Measurements from ENCODE around the gene GNB1.
"Not testable (repeated sequence)": the region's sequence is repeated elsewhere in the genome, so short reads cannot be mapped to it uniquely, and the experiment has no call there.

Gene GNB1

DNA sequence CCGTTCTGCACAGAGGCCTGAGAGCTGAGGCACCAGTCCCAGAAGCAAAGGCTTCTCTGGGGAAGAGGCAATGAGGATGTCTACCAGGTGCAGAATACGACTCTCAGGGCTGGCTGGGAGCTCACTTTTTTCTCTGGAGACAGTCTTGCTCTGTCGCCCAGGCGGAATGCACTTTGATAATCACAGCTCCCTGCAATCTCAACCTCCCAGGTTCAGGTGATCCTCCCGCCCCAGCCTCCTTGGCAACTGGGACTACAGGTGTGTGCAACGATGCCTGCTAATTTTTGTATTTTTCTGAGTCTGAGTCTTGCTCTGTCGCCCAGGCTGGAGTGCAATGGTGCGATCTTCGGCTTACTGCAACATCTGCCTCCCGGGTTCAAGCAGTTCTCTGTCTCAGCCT lies 130.2 kb downstream of the GNB1 start:
- no peak for DNase-seq (ENCODE audit: low spot score)

GRCh38 chr1:1760345-1760650 lies 130.6 kb downstream of the GNB1 start:
- no peak for DNase-seq (ENCODE audit: low spot score)

DNA sequence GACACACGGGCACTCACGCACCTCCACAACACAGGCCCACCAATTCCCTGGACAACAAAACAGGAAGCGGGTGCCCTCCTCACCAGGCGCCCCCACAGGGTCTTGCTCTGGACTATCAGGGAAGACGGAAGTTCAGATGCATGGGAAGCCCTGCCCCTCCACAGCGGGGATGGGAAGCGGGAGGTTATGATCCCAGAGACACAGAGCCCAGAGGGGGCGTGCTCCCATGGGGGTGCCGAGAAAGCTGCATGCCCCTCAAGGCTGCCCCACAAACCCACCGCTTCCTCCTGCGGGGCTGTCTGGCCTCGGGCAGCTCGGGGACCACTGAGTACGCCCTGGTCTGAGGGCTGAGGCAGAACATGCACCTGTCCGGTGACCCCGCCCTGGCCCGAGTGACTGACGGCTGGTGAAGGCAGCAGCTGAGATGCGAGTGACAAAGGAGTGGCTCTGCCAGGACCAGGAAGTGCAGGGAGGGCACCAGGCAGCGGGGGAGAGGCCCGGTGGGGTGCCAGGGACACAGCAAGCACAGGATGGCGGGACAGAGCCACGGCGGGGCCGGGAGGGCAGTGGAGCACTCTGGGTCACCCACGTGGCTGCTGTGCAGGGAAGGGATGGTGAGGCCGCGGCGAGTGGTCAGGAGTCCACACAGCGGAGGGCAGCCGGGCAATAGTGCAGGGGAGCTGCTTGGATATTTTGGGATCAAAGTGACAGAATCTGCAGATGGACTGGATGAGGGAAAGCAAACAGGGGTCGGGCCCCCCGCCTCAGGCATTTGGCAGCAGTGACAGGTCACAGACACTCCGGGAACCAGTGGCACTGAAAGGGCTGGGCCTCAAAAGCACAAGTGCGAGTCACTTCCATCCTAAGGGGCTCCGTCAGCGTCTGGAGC lies 131.2 kb downstream of the GNB1 start:
- no peak for DNase-seq (ENCODE audit: low spot score)

DNA sequence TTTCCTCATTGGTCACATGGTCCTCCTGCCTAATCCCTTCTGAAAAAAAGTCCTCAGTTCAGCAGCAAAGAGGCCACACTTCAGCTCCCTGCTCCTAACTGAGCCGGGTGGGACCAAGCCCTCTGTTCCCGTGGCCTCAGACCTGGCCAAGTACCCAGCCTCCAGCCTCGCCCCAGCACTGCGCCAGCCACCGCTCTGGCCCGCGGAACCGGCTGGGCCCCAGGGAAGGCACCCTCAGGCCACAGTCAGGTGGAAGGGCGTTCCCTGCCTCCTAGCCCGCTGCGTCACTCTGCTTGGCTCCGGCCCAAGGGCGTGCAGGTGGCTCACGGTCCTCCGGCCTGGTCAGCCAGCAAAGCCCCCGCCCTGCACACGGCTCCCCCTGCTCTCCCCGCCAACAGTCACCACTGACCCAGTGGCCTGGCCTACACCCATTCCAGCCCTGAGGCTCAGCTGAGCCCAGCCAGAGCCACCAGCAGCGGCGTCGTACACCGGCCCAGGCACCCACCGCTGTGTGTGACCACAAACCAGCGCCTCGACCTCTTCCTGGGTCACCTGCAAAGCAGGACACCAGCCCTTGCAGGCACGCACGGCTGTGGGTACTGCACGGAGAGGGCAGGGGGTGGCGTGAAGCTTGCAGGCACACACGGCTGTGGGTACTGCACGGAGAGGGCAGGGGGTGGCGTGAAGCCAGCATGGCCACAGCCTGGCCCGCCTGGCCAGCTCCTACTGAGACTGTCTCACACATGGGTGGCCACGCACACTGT lies 132.0 kb downstream of the GNB1 start:
- DNase-seq (ENCODE audit: low spot score) = no peak

- no peak for DNase-seq (ENCODE audit: low spot score)
Measured at GRCh38 chr1:1758059-1758621, 132.7 kb downstream of the GNB1 start.

DNA sequence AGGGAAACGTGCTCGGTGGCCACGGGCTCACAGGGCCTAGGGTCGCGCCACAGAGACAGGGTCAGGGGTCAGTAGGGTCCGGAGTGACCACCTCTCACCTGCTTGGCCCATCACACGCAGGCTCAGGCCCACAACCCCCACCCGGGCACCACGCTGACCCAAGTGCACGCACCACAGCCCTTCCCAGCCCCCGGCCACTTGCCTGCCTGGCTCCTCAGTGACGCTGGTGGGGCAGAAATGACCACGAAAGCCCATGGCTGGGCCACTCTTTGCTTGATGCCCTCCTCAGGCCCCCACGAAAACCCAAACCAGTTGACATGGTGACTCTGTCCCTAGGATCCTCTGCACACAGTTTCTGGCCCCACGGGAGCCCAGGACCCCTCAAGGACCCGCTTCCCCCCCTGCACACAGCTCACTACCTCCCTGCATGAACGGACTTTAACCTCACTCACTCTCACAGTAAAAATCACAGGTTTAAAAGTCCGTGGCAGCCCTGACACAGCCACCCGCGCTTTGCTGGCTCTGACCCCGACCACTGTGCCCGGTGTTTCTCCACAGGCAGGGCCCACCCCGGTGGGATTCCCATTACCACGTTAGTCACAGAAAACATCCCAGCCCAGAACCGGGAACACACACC lies 133.3 kb downstream of the GNB1 start:
- DNase-seq (ENCODE audit: low spot score) = no peak

GRCh38 chr1:1756661-1757421 lies 134.0 kb downstream of the GNB1 start:
- no peak for DNase-seq (ENCODE audit: low spot score)

DNA sequence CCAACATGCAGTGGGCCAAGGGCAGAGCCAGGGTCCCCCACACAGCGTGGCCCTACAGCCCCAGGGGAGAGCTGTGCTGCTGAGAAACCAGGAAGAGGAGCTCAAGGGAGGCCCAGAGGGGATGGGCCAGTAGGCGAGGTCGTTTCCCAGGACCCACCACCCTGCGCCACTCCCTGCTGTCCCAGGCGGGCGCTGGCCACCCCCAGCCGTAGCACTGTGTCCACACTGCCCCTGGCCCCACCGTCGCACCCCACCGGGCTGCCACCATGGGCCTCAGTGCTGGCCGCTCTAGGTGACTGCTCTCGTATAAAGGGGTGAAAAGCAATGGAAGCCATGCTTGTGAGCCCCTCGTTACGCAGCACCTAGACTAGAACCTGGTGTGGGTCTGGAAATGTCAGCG lies 135.0 kb downstream of the GNB1 start:
- no peak for DNase-seq (ENCODE audit: low spot score)

DNA sequence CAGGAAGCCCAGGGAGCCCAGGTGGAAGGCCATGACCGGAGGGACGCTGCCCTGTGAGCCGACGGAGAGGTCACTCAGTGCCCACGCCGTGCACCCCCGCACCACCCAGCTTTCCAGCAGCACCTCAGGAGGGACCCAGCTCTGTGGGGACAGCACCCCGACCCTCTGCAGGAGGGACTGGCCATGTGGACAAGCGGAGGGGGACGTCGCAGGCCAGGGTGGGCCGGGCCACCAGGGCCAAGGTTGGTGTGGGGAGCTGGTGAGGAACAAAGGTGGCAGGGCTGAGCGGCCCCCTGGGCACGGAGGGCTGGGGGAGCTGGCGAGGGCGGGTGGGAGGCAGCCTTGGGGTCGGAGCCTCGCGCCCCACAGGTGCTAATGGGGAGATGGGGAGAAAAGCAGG lies 135.5 kb downstream of the GNB1 start:
- no peak for DNase-seq (ENCODE audit: low spot score)

DNA sequence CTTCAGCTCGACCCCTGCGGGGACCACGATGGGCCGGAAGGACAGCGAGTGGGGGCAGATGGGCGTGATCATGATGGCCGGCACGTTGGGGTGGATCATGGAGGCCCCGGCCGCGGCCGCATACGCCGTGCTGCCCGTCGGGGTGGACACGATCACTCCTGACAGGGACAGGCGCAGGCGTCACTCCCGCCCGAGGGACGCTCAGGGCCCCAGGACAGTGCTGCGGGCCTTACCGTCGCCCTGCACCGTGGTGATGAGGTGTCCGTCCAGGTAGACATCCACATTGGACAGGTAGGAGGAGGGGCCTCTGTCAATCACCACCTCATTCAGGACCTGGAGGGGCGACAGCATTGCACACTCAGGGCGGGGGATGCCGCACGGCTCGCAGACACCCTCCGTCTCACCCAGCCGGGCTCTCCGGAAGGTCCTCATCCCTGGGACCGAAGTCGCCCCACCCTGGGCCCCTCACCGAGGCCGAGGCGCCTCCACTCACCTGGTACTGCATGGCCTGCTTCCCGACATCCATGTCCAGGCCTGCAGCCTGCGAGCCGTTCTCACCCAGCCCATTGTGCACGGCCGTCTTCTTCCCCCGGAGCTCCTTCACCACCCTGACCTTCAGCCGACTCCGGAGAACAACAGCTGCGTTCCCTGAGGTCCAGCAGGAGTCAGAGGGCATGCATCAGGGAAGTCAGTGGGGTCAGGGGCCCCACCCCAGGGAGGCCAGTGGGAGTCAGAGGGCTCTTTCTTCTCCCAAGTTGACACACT lies 136.7 kb downstream of the GNB1 start:
- DNase-seq (ENCODE audit: low spot score) = no peak

DNA sequence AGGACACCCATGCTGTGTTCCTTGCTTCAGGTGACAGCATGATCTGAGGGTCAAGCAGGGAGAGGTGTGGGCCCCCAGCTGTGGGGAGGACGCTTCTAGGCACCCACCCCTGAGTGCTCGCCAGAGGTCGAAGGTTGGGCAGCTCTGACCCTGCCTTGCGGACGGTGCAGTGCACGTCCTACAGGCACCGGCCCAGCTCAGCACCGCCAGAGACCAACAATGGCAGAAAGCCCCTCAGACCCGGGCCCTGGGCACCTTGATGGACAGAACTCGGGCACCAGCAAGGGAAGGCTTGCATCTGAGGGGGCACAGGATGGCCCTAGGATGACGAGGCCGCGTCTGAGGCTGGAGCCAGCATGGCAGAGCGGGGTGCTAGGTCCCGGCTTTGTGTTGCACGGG lies 137.3 kb downstream of the GNB1 start:
- DNase-seq (ENCODE audit: low spot score) = no peak

GRCh38 chr1:1752636-1753606 lies 138.0 kb downstream of the GNB1 start:
- no peak for DNase-seq (ENCODE audit: low spot score)

GRCh38 chr1:1752190-1752589 lies 138.7 kb downstream of the GNB1 start:
- no peak for DNase-seq (ENCODE audit: low spot score)

DNA sequence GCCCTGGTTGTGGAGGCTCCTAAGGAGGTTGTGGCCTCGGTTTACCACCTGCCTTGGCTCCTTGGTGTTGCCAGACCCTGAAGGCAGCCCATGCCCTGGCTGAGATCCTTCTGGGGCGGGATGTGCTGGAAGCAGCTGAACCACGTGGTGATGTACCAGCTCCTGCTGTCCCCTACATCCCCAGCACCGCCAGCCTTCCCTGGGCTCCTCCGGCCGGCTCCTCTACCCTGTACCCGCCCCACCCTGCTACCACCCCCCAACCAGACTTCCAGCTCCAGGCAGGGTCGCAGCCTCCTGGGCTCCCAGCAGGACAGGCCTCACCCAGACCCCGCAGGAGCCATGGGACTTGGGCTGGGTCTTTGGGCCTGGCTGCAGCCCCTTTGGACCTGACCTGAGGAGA lies 140.9 kb downstream of the GNB1 start:
- not testable (repeated sequence) for DNase-seq (ENCODE audit: low spot score)

DNA sequence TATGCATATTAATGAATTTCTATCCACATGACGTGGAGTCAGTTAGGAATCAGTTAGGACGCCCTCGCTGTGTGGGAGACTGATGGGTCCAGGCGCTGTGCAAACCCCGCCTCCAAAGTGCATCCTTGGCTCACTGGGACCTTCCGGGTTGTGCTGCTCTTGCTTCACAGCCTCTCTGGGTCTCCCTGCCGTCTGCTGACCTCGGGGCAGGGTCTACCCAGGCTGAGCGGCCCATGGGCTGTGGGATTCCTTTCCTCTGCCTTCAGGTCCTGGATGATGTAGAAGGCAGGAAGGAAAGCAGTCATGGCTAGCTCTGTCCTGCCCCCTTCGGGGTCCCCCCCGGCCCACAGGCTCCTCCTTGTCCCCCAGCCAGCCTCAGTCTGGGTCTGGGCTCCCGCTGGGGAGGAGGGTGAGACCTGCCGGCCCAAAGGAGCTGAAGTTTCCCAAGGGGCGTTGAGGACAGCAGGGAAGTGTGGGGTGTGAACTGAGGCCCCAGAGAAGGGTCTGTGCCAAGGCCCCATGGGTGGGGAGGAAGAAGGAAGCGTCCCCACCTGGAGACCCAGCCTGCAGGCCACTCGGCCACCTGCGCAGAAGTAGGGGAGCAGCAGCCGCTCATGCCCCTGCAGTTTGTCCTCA lies 142.1 kb downstream of the GNB1 start:
- DNase-seq (ENCODE audit: low spot score) = no peak

DNA sequence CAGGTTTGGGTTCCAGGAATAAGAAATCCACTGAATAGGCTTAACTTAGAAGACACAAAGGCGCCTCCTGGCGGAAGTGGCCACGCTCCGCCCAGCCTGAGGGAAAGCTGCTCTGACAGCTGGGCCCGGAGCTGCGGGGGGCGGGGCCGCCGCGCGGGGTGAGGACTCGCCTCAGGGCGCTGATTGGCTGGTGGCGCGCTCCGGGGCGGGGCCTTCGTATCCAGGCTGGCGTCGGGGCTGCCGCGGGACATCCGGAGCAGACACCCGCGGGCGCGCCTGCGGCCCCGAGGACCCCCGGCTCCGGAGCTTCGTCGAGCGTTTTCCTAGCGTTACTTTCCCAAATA lies 144.3 kb downstream of the GNB1 start:
- DNase-seq (ENCODE audit: low spot score) = not testable (repeated sequence)

DNA sequence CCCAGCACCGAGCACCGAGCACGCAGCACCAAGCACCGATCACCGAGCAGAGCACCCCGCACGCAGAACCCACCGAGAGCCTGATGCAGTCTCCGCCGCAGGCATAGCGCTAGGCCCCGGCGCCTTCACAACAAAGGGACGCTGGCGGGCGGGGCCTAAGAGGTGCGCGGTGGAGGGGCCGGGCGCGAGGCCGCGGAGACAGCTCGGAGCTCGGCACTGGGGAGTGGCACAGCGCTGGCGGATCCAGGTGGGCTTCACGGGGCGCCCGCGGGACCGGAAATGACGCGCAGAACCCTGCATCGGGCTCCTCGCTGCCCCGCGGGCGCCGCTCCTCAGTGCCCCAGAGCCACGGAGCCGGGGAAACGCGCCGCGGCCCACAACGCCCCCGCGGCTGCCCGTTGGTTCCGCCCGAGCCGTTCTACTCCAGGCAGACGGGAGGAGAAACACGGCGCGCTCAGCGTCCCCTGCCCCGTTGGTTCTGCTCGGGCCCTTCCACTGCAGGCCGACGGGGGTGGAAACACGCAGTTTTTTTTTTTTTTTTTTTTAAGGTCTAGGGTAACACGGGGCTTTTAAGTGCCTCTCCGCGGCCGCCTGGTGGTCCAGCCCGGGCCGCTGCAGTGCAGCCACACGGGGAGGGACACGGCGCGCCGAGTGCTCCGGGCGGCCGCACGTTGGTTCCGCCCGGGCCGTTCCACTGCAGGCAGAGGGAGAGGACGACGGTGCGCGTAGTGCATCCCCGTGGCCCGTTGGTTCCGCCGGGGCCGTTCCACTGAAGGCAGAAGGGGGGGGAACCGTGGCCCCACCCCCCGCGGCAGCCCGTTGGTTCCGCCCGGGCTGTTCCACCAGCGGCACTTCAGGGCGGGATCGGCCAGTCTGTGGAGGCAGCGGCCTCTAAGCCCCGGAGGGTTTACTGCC lies 145.0 kb downstream of the GNB1 start:
- DNase-seq (ENCODE audit: low spot score) = peak; percentile 16

DNA sequence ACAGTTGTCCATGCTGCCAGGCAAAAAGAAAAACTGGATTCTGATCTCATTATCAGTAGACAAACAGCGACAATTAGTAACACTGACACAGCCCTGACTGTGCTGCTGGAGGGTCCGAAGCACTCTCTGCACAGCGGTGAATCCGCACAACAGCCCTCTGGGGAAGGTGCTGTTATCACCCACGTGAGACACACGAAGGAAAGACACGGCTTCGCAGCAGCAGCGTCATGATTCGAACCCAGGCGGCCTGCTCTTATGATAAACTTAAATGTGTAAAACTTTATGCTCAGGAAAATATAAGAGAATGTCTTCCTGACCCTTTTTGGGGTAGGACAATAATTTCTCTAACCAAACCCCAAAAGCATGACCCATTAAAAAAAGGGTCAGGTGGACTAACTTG lies 148.4 kb downstream of the GNB1 start:
- DNase-seq (ENCODE audit: low spot score) = not testable (repeated sequence)

DNA sequence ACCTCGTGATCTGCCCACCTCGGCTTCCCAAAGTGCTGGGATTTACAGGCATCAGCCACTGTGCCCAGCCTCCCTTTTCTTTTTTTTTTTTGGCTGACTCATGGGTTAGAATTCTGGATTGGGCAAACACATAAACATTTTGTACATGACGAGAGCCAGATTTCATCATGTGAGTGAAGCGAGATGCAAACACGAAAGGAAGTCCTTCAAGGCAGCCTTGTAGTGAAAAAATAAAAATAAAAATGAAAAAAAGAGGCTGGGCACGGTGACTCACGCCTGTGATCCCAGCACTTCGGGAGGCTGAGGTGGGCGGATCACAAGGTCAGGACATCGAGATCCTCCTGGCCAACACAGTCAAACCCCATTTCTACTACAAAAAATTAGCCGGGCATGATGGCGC lies 149.9 kb downstream of the GNB1 start:
- not testable (repeated sequence) for DNase-seq (ENCODE audit: low spot score)

All from kidney capillary endothelial cell (primary cell).